22Rv1 (cell line): ENCODE data around the gene RERE.

Source experiments
- ZFX ChIP-seq: fragments of 450-650 bp; IDR thresholded peaks from 2 replicates; pipeline ENCODE4 v1.6.1; 2017; ENCODE audit warnings: antibody characterized with exemption, borderline replicate concordance
- TF ChIP-seq, protein P1 (sequence below): fragments of 450-650 bp; IDR thresholded peaks from 2 replicates; pipeline ENCODE4 v1.5.1; 2017; ENCODE audit warnings: mild to moderate bottlenecking

GRCh38 chr1:8523666-8524206, 293.7 kb downstream of the RERE start:
- TF ChIP-seq, protein P1, sequence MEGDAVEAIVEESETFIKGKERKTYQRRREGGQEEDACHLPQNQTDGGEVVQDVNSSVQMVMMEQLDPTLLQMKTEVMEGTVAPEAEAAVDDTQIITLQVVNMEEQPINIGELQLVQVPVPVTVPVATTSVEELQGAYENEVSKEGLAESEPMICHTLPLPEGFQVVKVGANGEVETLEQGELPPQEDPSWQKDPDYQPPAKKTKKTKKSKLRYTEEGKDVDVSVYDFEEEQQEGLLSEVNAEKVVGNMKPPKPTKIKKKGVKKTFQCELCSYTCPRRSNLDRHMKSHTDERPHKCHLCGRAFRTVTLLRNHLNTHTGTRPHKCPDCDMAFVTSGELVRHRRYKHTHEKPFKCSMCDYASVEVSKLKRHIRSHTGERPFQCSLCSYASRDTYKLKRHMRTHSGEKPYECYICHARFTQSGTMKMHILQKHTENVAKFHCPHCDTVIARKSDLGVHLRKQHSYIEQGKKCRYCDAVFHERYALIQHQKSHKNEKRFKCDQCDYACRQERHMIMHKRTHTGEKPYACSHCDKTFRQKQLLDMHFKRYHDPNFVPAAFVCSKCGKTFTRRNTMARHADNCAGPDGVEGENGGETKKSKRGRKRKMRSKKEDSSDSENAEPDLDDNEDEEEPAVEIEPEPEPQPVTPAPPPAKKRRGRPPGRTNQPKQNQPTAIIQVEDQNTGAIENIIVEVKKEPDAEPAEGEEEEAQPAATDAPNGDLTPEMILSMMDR: no peak
- TF ChIP-seq ZFX: no peak
